ENCODE results near the gene TMEM123.

TMEM123 gene

DNA sequence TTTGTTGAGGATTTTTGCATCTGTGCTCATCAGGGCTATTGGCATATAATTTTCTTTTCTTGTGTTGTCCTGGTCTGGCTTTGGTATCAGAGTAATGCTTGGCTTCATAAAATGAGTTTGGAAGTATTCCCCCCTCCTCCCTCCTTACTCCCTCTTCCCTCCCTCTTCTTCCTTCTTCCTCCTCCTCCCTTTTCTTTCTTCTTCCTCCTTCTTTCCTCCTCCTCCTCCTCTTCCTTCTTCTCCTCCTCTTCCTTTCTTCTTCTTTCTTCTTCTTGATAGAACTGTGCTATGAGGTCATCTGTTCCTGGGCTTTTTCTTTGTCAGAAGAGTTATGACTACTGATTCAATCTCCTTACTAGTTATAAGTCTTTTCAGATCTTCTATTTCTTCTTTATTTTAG is 95.4 kb downstream of the TMEM123 start:
- no peak for DNase-seq

GRCh38 chr11:102347462-102348370 is 104.8 kb downstream of the TMEM123 start:
- DNase-seq = peak in 1 of 2 donors; percentile 10

GRCh38 chr11:102346748-102347461 is 105.7 kb downstream of the TMEM123 start, which contains the start of gene BIRC2:
BIRC2 (plus strand) TSS chr11:102347214; CDS start chr11:102349855, 2,641 bp downstream.
- peak; percentile 94 to 95 for DNase-seq

- DNase-seq = no peak
These were observed 106.2 kb downstream of the TMEM123 start for GRCh38 chr11:102346456-102346747.

Measured in inflammatory macrophage (primary cell).